GM23338 (cell line): ENCODE results near the gene ADORA1. TPM values are rescaled to one million over a fixed set of nuclear protein-coding genes. Genes with fewer than 3 reads are reported as not detected.

ENCODE experiments used
- ATAC-seq: fragments of 200-7000 bp; cut with Tn5 transposase; 3 replicates; pipeline ENCODE4 v1.9.1; 2020
- DNase-seq: peaks from one replicate; pipeline ENCODE4 v3.0.0-alpha.2; 2015; ENCODE audit warnings: low spot score
- H2AFZ ChIP-seq: fragments of 200-600 bp; sonication (generic); 2 replicates; pipeline ENCODE4 v1.8.0; 2016; ENCODE audit warnings: antibody characterized with exemption, mild to moderate bottlenecking, moderate library complexity
- H3F3A ChIP-seq: fragments of 200-600 bp; sonication (generic); replicated peaks from 2 replicates; pipeline ENCODE4 v1.8.0; 2017; ENCODE audit warnings: antibody characterized with exemption, mixed run types, low read depth
- H3K27ac ChIP-seq: fragments of 200-600 bp; sonication (generic); 2 replicates; pipeline ENCODE4 v1.6.1; 2016; ENCODE audit warnings: low read depth
- H3K27me3 ChIP-seq: fragments of 200-600 bp; sonication (generic); 2 replicates; pipeline ENCODE4 v1.8.0; 2016; ENCODE audit warnings: mild to moderate bottlenecking, mixed run types, moderate library complexity; ENCODE audit not compliant: insufficient read depth
- H3K36me3 ChIP-seq: fragments of 200-600 bp; sonication (generic); 2 replicates; pipeline ENCODE4 v1.8.0; 2016; ENCODE audit warnings: mild to moderate bottlenecking; ENCODE audit not compliant: insufficient read depth
- H3K4me1 ChIP-seq: fragments of 200-600 bp; sonication (generic); 2 replicates; pipeline ENCODE4 v1.8.0; 2016; ENCODE audit warnings: mild to moderate bottlenecking, moderate library complexity; ENCODE audit not compliant: insufficient read depth
- H3K4me2 ChIP-seq: fragments of 200-600 bp; sonication (generic); 2 replicates; pipeline ENCODE4 v1.7.1; 2017; ENCODE audit warnings: mixed run types
- H3K4me3 ChIP-seq: fragments of 200-600 bp; sonication (generic); 2 replicates; pipeline ENCODE4 v1.6.1; 2016; ENCODE audit warnings: mixed run types
- H3K79me2 ChIP-seq: fragments of 200-600 bp; sonication (generic); replicated peaks from 2 replicates; pipeline ENCODE4 v1.8.0; 2017; ENCODE audit warnings: mild to moderate bottlenecking; ENCODE audit not compliant: insufficient read depth
- H3K9me2 ChIP-seq: fragments of 200-600 bp; sonication (generic); 2 replicates; pipeline ENCODE4 v1.8.0; 2017; ENCODE audit not compliant: insufficient read depth
- H4K20me1 ChIP-seq: fragments of 200-600 bp; sonication (generic); replicated peaks from 2 replicates; pipeline ENCODE4 v1.8.0; 2017; ENCODE audit warnings: mild to moderate bottlenecking; ENCODE audit not compliant: insufficient read depth
- H3K27ac Mint-ChIP-seq: 2 replicates; pipeline ENCODE4 v1.8.0; 2020; ENCODE audit warnings: inconsistent platforms, mild to moderate bottlenecking, moderate library complexity, mixed read lengths
- H3K27me3 Mint-ChIP-seq: 3 replicates; pipeline ENCODE4 v1.8.0; 2022; ENCODE audit warnings: low read depth, mild to moderate bottlenecking, moderate library complexity, mixed read lengths, inconsistent platforms; ENCODE audit not compliant: insufficient read depth, poor library complexity
- H3K36me3 Mint-ChIP-seq: 3 replicates; pipeline ENCODE4 v1.8.0; 2021; ENCODE audit warnings: low read depth, mild to moderate bottlenecking, inconsistent platforms, moderate library complexity, mixed read lengths
- H3K4me1 Mint-ChIP-seq: 3 replicates; pipeline ENCODE4 v1.8.0; 2020; ENCODE audit warnings: mild to moderate bottlenecking, inconsistent platforms, mixed read lengths
- H3K4me3 Mint-ChIP-seq: 3 replicates; pipeline ENCODE4 v1.8.0; 2021; ENCODE audit warnings: moderate library complexity, mild to moderate bottlenecking, inconsistent platforms, mixed read lengths
- H3K9me3 Mint-ChIP-seq: 3 replicates; pipeline ENCODE4 v1.8.0; 2020; ENCODE audit warnings: moderate library complexity, mild to moderate bottlenecking, inconsistent platforms, mixed read lengths
- ETS1 ChIP-seq: IDR thresholded peaks from 2 replicates; pipeline ENCODE4 v1.6.1; 2016; ENCODE audit warnings: antibody characterized with exemption
- EZH2phosphoT487 ChIP-seq: fragments of 200-600 bp; sonication (generic); IDR thresholded peaks from one replicate; pipeline ENCODE4 v1.8.1; 2018; ENCODE audit warnings: antibody characterized with exemption; ENCODE audit not compliant: unreplicated experiment
- STAT1 ChIP-seq: IDR thresholded peaks from one replicate; pipeline ENCODE4 v1.6.1; 2016; ENCODE audit warnings: antibody characterized with exemption; ENCODE audit not compliant: unreplicated experiment
- ZNF331 ChIP-seq: fragments of 250-450 bp; sonication (Bioruptor Pico); IDR thresholded peaks from 2 replicates; pipeline ENCODE4 v1.5.0; 2020; ENCODE audit warnings: low read depth, mild to moderate bottlenecking, moderate library complexity
- ZNF462 ChIP-seq: fragments of 250-450 bp; sonication (Bioruptor Pico); IDR thresholded peaks from 2 replicates; pipeline ENCODE4 v1.5.0; 2020; ENCODE audit warnings: mild to moderate bottlenecking, moderate library complexity
- polyA plus RNA-seq: library from polyadenylated mRNA; unstranded; fragments of >200 nt; fragmentation: Nextera tagmentation; extraction: Ambion mirVana; gene quantifications from 2 replicates; pipeline ENCODE4 v1.2.1, GENCODE V29; 2016
- total RNA-seq: library from RNA; depleted of rRNA; stranded (reverse); fragments of >200 nt; shearing (Covaris generic); gene quantifications from 2 replicates; pipeline ENCODE4 v1.2.3, GENCODE V29; 2014

Gene ADORA1
- total and polyA plus RNA-seq, 2 experiments from 2014 or later, result 0.63 to 1.8 TPM

- TF ChIP-seq ZNF462 (no peak), ZNF331 (CRISPR knock-in tag) (no peak)
These were observed 5.4 kb upstream of the ADORA1 start (continued) for GRCh38 chr1:203122159-203122558.

- no peak overlapping the region for H3K4me3 Mint-ChIP-seq
- ATAC-seq, result no peak
- Histone ChIP-seq H4K20me1 (no peaks in the 10 kb centered on the region), H3K4me3 (no peak overlapping the region), H3K79me2 (no peaks in the 10 kb centered on the region), H3K27me3 (peaks cover 29% of the 10 kb centered on the region), H3K36me3 (no peaks in the 10 kb centered on the region), H3K4me1 (peaks cover 15% of the 10 kb centered on the region), H2AFZ (no peak overlapping the region), H3K9me2 (no peaks in the 10 kb centered on the region), H3F3A (0 out of 2 replicates have a peak, but pooled peaks cover 3% of the 10 kb centered on the region), H3K27ac (no peak overlapping the region), H3K4me2 (no peak overlapping the region)
- no peaks in the 10 kb centered on the region; the same call in 2 of the 3 replicates for H3K9me3 Mint-ChIP-seq
- peaks cover 41% of the 10 kb centered on the region for H3K27me3 Mint-ChIP-seq
- no peaks in the 10 kb centered on the region for H3K36me3 Mint-ChIP-seq
- no peak overlapping the region for H3K27ac Mint-ChIP-seq
- no peak for DNase-seq
- H3K4me1 Mint-ChIP-seq, result peaks cover 34% of the 10 kb centered on the region
- TF ChIP-seq EZH2phosphoT487 (no peak), ZNF462 (no peak), ETS1 (no peak), STAT1 (no peak)
These were observed 3.5 kb upstream of the ADORA1 start for GRCh38 chr1:203124011-203124410.
